Stimulated activated CD8-positive, alpha-beta memory T cell treated with anti-CD3 and anti-CD28 coated beads, Interleukin-7, amount 100 ng/mL, for 4 hours (primary cell): ENCODE measurements around the gene MAP2K6.

ENCODE experiments used
- DNase-seq, 2 donors: peaks; one replicate each; pipeline ENCODE4 v3.0.0-alpha.2; 2020; ENCODE audit warnings: low read depth in 2 of 2

Gene MAP2K6

DNA sequence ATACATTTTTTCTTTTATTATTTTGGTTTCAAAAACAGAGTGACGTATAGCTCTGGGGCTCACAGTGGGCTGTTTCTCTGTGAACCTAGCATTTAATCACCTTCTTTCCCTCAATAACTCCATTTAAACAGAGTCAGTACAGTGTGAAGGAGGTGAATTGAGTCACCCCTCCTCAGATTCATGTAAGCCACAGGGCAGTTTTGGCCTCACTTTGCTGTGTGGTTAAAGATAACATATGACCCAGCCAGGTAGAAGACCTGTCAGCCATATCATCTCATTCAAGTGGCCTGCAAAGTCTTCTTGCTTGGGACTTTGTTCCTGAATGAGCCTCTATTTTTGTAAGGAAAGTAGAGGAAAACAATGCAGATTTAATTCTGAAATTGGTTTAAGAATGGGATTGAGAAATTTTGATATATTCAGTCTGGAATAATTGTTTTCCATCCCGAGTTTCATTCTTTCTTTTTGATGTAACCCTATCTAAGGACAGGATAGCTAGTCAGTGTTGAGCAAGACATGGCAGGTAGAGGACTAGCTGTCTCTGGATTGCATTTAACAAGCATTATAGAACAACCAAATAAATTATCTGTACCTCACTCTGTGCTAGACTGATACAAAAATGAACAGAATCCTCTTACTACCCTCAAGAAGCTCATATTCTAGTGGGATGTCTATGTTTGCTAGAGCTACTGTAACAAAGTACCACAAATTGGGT, 13.1 kb downstream of the MAP2K6 start:
- no peak for DNase-seq

GRCh38 chr17:69428252-69428980, 13.9 kb downstream of the MAP2K6 start:
- DNase-seq, result no peak

GRCh38 chr17:69430488-69430887, 16.0 kb downstream of the MAP2K6 start:
- no peak for DNase-seq

- no peak for DNase-seq
Measured at GRCh38 chr17:69431835-69432234, 17.3 kb downstream of the MAP2K6 start.

DNA sequence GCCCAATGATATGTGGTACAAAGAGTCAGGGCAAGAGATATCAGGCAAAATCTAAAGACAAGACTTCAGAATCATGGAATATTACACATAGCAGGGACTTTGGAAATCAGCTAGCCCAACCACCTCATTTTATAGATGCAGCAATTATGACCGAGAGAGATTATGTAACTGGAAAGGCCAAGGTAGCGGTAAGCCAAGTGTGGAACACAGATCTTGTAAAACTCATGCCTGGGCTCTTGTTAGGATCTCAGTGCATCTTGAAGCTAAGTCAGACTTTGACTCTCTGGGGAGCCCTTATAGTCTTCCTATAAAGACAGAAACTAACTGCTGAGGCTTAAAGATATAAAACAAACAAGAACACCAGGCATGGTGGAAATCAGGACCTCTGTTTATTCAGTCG, 18.6 kb downstream of the MAP2K6 start:
- DNase-seq, result no peak

DNA sequence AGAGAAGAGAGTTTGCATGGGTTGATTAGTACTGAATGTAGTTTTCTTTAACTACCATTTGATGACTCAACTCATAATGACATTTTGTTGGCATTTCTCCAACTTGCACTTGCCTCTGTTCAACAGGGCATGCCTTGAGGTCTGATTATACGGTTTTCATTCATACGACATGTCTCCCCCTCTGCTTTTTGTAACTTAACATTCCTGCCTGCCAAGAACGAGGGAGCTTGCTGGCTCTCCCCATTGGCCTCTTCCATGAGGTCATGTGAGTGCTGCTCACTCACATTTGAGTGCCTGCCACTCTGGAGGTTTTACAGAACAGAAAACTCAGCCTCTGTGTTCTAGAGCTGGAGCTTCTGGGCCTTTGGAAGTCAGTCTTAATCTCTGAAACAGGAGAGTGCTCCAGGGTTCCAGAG, 19.7 kb downstream of the MAP2K6 start:
- no peak for DNase-seq

GRCh38 chr17:69435971-69436696, 21.6 kb downstream of the MAP2K6 start:
- DNase-seq, result no peak

DNA sequence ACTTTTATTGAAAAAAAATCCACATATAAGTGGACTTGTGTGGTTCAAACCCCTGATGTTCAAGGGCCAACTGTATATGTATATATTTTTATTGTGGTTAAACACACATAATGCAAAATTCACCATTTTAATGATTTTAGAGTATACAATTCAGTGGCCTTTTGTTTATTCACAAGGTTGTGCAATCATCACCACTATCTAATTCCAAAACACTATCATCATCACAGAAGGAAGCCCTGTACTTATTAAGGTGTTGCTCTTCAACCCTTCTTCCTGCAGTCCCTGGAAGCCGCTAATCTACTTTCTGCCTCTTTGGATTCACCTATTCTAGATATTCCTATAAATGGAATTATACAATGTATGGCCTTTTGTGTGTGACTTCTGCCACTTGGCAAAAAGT, 23.0 kb downstream of the MAP2K6 start:
- DNase-seq, result no peak

GRCh38 chr17:69438776-69439175, 24.3 kb downstream of the MAP2K6 start:
- DNase-seq, result no peak

GRCh38 chr17:69441179-69441578, 26.7 kb downstream of the MAP2K6 start:
- DNase-seq, result no peak

DNA sequence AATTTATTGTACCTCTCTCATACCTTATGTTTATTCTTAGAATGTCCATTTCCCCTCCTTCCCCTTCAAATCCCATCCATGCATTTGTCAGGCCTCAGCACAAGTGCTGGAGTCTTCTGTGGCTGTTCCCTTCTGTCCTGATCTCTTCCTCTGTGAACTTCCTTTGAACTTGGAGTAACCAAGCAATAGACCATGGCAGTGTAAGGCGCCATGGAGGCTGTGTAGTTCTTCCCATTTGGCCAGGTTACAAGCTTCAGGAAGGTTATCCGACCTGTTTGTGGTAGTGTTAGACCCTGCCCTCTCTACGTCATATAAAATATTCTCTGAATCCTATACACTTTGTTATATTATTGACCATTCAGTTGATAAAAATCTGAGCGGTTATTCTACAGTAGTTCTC, 28.6 kb downstream of the MAP2K6 start:
- no peak for DNase-seq

DNA sequence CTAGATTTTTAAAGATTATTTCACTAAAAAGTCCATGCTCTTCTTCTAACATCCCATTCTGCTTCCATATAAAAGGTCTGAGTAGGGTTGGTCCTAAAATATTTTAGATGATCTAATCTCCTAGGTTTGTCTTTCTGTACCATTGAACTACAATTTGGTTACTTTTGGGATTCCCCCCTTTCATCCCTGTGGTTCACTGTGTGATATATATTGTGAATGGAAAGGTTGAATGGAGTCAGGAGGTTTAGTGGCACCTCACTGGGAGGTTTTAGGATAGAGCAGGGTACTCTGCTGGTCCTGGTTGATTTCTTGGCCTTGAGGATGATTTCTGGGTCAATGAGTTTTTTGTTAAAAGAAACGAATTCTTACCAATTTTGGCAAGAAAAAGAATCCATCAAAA, 29.5 kb downstream of the MAP2K6 start:
- no peak for DNase-seq

DNA sequence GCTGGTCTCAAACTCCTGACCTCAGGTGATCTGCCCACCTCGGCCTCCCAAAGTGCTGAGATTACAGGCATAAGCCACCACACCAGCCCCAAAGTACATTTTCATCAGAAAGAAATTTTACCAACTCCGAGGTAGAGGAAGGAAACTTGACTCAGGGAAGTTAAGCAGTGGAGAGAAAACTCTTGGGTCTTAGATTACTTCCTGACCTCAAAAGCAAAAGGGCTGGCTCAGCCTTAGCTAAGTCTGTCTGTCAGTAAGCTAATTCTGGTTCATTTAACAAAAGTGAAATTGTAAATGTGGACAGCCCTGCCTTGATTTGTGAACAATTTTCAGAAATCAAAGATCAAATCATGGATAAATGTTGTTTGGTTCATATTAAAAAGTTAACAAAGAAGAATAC, 30.6 kb downstream of the MAP2K6 start:
- no peak for DNase-seq

GRCh38 chr17:69447726-69448125, 33.2 kb downstream of the MAP2K6 start:
- DNase-seq, result no peak

DNA sequence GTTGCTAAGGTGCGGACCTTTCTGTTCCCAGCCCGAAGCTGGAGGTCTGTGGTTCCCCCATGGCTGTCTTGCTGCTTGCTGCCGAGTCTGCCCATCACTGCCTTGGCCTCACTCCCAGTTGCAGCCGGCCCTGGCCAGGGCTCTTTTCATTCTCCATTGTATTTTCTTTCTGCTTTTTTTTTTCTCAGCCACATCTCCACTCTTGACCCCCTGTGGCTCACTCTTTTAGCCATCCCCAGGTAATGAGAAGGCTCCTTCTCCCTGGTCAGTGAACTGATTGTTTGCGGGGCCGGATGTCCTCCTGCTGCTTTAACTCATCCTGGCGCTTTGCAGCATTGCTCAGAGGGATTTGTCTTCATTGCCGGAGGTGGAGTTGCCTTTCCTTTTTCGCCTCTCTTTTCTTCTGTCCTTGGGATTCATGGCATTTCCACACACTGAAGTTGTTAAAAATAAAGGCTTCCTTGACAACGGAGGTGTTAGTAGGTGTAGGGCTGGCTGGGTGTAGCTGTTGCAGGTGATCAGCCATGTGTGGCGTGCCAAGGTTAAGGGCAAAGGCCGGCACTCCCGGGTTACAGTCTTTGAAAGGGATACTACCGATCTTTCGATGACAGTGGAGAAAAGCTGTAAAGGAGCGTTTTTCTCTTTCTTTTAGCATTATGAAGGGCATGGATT, 34.1 kb downstream of the MAP2K6 start:
- no peak for DNase-seq

DNA sequence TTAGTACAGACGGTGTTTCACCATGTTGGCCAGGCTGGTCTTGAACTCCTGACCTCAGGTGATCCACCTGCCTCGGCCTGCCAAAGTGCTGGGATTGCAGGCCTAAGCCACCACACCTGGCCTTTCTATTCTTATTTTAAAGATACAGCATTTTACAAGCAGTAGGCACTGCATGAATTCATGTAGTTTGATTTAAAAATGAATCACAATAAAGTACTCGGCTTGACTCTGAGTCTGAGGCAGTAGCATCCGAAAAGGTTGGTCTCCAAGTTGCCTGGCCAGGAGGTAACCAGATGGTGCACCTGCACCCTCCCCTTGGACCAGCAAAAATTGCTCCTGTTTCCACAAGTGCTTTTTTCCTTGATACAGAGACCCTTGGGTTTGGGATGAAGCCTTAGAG, 35.6 kb downstream of the MAP2K6 start:
- DNase-seq, result no peak

DNA sequence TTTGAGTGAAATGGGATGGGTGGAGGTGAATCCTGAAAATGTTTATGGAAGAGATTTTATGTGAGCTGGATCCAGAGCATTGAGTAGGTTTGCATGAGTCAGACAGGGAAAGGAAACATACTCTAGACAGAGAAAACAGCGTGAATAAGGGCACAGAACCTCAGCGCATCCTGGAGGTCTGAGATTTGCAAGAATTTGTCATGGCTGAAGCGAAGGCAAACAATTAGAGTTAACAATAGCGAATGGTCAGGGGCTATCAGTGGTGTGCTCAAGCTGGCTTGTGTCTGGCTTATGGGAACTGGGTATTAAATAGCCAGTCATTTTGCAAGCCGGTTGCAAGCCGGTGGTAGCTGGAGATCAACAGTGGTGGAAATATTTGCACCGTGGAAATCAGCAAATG, 36.4 kb downstream of the MAP2K6 start:
- no peak for DNase-seq

DNA sequence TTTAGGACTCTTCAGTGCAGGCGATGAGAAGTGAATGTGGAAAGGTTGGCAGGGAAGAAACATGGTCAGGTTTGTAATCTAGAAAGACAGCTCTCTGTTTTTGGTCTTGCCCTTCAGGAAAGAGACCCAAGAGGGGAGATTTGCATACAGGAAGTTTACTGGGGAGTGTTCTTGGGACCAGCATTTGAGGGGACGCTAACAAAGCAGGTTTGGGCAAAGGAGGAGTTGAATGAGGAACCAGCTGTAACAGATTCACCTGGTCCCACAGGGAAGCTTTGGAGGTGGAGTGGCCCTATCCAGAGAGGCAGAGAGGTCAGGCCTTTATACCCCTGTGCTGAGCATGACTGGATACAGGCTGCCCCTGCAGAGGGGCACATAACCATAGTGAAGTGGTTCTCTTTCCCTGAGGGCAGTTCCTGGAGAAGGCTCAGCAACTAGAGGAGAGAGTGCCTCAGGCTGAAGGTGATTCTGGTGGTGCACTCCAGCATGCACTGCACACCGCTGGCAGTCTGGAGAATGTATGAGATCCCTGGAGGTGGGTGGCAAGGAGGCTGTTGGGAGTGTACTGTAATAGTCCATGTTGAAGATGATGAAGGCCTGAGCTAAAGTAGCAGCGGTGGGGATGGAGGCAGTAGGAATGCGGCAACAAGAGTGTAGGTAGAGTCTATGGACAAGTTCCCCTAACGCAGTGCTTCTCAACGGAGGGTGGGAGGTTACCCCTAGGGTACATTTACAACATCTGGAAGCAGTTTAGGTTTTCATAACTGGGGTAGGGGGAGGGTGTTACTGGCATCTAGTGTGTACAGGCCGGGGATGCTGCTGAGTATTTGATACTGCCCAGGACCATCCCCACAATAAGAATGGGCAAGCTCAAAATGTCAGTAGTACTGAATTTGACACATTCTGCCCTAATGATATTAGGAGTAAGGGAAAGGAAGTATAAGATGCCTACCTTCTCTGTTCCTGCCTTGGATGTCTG, 37.2 kb downstream of the MAP2K6 start:
- no peak for DNase-seq

GRCh38 chr17:69452664-69453260, 38.3 kb downstream of the MAP2K6 start:
- no peak for DNase-seq

DNA sequence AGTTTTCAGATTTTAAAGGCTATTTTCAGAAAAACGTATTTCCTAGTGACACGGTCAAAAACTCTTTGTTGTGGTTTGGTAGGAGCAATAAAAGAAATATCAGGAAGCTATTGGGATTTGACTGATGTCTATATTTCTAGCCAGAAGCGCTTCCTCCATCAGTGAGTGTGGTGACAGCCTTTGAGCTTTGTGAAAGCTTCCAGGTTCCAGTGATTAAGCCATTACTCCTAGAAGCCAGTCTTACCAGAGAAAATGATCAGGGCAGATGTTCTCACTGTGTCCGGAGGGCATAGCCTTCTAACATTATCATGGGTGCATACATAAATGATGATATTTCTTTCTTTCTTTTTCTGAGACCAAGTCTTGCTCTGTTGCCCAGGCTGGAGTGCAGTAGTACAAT, 39.6 kb downstream of the MAP2K6 start:
- DNase-seq, result no peak

DNA sequence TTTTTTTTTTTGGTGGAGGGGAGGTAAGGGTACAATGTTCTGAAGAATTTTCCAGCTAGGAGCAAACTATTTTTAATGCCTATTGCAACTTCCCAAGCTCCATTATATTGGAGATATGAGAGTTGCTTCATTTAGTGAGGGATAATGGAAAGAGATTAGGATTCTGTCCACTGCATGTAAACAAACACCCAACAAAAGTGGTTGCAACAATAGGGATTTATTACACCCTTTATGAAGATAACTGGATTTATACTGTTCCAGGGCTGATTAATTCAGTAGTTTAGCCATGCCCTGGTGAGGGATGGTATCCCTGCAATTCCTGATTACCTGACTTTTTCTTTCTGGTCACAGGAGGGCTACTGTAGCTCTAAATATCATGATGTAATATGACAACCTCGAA, 40.5 kb downstream of the MAP2K6 start:
- DNase-seq, result no peak
